ENCODE results near the gene EPHB1. TPM values are rescaled to one million over a fixed set of nuclear protein-coding genes. Genes with fewer than 3 reads are reported as not detected.

The EPHB1 gene
- polyA plus RNA-seq, 1 donor from 2014 or later, result 18.7 TPM

DNA sequence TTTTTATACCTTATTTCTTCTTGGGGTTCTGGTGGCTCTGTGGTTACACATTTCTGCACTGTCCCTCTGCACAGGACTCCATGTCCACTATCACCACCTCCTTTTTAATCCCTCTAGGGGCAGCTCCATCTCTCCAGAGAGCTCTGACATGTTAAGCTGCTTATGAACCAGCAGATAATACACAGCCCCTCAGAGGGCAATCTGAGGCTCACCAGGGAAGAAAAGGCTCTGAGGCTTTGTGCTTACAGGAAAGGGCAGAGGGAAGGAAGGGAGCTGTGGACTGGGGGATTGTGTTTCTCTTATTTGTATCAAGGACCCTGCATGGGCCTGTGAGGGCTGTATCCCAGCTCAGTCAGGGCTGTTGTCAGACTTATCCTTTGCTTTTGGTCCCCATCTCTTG is 164.5 kb downstream of the EPHB1 start:
- Histone ChIP-seq H3K36me3 (ENCODE audit: insufficient read depth, low read length) (peaks cover 7% of the 10 kb centered on the region), H3K4me3 (ENCODE audit: low read length) (no peak overlapping the region), H3K9me2 (ENCODE audit: insufficient read depth, low read length) (no peaks in the 10 kb centered on the region), H2AFZ (ENCODE audit: low read depth, low read length) (no peak overlapping the region), H3K27me3 (ENCODE audit: insufficient read depth, low read depth, low read length) (no peaks in the 10 kb centered on the region), H3K79me2 (replicated peaks; ENCODE audit: insufficient read depth, low read length) (no peaks in the 10 kb centered on the region), H3K4me2 (ENCODE audit: low read length) (no peak overlapping the region), H3K27ac (ENCODE audit: low read length) (no peak overlapping the region), H3K9me3 (ENCODE audit: low read length) (no peaks in the 10 kb centered on the region), H4K20me1 (ENCODE audit: insufficient read depth) (no peaks in the 10 kb centered on the region), H3K9ac (ENCODE audit: low read length) (no peak overlapping the region), H3F3A (ENCODE audit: insufficient read depth, low read length, poor library complexity, severe bottlenecking) (no peaks in the 10 kb centered on the region)
- TF ChIP-seq RAD21 (conservative IDR thresholded peaks at IDR 0.05) (no peak), EP300 (conservative IDR thresholded peaks at IDR 0.05; ENCODE audit: poor library complexity, severe bottlenecking) (no peak), EZH2 (IDR thresholded peaks at IDR 0.05; ENCODE audit: borderline replicate concordance, insufficient read depth, low read length, poor library complexity, severe bottlenecking) (no peak), MXI1 (conservative IDR thresholded peaks at IDR 0.05; ENCODE audit: poor library complexity, severe bottlenecking) (no peak), SMC3 (conservative IDR thresholded peaks at IDR 0.05; ENCODE audit: poor library complexity) (no peak), TAF1 (IDR thresholded peaks at IDR 0.05; ENCODE audit: low read depth) (no peak), POLR2AphosphoS5 (IDR thresholded peaks at IDR 0.05) (no peak)
- TF ChIP-seq, protein P1, sequence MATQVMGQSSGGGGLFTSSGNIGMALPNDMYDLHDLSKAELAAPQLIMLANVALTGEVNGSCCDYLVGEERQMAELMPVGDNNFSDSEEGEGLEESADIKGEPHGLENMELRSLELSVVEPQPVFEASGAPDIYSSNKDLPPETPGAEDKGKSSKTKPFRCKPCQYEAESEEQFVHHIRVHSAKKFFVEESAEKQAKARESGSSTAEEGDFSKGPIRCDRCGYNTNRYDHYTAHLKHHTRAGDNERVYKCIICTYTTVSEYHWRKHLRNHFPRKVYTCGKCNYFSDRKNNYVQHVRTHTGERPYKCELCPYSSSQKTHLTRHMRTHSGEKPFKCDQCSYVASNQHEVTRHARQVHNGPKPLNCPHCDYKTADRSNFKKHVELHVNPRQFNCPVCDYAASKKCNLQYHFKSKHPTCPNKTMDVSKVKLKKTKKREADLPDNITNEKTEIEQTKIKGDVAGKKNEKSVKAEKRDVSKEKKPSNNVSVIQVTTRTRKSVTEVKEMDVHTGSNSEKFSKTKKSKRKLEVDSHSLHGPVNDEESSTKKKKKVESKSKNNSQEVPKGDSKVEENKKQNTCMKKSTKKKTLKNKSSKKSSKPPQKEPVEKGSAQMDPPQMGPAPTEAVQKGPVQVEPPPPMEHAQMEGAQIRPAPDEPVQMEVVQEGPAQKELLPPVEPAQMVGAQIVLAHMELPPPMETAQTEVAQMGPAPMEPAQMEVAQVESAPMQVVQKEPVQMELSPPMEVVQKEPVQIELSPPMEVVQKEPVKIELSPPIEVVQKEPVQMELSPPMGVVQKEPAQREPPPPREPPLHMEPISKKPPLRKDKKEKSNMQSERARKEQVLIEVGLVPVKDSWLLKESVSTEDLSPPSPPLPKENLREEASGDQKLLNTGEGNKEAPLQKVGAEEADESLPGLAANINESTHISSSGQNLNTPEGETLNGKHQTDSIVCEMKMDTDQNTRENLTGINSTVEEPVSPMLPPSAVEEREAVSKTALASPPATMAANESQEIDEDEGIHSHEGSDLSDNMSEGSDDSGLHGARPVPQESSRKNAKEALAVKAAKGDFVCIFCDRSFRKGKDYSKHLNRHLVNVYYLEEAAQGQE (IDR thresholded peaks at IDR 0.05; ENCODE audit: borderline replicate concordance), result no peak
- TF ChIP-seq, protein P2, sequence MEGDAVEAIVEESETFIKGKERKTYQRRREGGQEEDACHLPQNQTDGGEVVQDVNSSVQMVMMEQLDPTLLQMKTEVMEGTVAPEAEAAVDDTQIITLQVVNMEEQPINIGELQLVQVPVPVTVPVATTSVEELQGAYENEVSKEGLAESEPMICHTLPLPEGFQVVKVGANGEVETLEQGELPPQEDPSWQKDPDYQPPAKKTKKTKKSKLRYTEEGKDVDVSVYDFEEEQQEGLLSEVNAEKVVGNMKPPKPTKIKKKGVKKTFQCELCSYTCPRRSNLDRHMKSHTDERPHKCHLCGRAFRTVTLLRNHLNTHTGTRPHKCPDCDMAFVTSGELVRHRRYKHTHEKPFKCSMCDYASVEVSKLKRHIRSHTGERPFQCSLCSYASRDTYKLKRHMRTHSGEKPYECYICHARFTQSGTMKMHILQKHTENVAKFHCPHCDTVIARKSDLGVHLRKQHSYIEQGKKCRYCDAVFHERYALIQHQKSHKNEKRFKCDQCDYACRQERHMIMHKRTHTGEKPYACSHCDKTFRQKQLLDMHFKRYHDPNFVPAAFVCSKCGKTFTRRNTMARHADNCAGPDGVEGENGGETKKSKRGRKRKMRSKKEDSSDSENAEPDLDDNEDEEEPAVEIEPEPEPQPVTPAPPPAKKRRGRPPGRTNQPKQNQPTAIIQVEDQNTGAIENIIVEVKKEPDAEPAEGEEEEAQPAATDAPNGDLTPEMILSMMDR (IDR thresholded peaks at IDR 0.05; ENCODE audit: poor library complexity, severe bottlenecking), result no peak

DNA sequence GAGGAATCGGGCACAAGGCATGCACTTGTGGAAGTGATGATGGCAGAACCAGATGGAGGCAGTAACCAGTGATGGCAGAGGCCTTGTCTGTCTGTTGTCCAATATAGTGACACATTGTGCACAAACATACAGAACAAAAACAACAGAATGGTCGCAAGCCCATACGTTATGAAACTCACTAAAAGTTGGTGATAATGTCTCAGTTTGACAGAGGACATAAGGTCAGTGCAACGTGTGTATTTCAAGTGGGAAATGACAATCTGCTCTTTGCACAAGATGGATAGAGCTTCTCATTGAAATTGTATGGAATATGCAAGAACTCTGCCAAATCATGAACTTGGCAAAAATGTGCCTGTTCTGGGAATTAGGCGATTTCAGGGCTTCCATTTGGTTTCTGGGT is 169.2 kb downstream of the EPHB1 start:
- no peaks in the 10 kb centered on the region for H3K9me3 ChIP-seq (ENCODE audit: low read length)
- H3K27me3 ChIP-seq (ENCODE audit: insufficient read depth, low read depth, low read length), result no peaks in the 10 kb centered on the region
- H3K9ac ChIP-seq (ENCODE audit: low read length), result no peak overlapping the region
- peaks cover 5% of the 10 kb centered on the region for H3K36me3 ChIP-seq (ENCODE audit: insufficient read depth, low read length)
- H3K9me2 ChIP-seq (ENCODE audit: insufficient read depth, low read length), result no peaks in the 10 kb centered on the region
- TF ChIP-seq, protein P1 (IDR thresholded peaks at IDR 0.05; ENCODE audit: borderline replicate concordance), result no peak
- no peak for TF ChIP-seq TAF1 (IDR thresholded peaks at IDR 0.05; ENCODE audit: low read depth)
- no peaks in the 10 kb centered on the region for H4K20me1 ChIP-seq (ENCODE audit: insufficient read depth)
- H2AFZ ChIP-seq (ENCODE audit: low read depth, low read length), result no peak overlapping the region
- no peaks in the 10 kb centered on the region for H3F3A ChIP-seq (ENCODE audit: insufficient read depth, low read length, poor library complexity, severe bottlenecking)
- H3K4me3 ChIP-seq (ENCODE audit: low read length), result no peak overlapping the region
- H3K4me2 ChIP-seq (ENCODE audit: low read length), result no peak overlapping the region
- H3K79me2 ChIP-seq (replicated peaks; ENCODE audit: insufficient read depth, low read length), result no peaks in the 10 kb centered on the region
- no peak overlapping the region for H3K27ac ChIP-seq (ENCODE audit: low read length)
